Stimulated activated CD8-positive, alpha-beta memory T cell treated with anti-CD3 and anti-CD28 coated beads, Interleukin-4, amount 100 ng/mL, for 48 hours (primary cell): ENCODE measurements around the gene OTOP2.
A peak's percentile ranks its signal among the peaks of the same experiment; 100 is the strongest.
"Not testable (repeated sequence)": the region's sequence is repeated elsewhere in the genome, so short reads cannot be mapped to it uniquely, and the experiment has no call there.

Experiments
- DNase-seq: peaks from one replicate; pipeline ENCODE4 v3.0.0-alpha.2; 2020

Gene OTOP2

DNA sequence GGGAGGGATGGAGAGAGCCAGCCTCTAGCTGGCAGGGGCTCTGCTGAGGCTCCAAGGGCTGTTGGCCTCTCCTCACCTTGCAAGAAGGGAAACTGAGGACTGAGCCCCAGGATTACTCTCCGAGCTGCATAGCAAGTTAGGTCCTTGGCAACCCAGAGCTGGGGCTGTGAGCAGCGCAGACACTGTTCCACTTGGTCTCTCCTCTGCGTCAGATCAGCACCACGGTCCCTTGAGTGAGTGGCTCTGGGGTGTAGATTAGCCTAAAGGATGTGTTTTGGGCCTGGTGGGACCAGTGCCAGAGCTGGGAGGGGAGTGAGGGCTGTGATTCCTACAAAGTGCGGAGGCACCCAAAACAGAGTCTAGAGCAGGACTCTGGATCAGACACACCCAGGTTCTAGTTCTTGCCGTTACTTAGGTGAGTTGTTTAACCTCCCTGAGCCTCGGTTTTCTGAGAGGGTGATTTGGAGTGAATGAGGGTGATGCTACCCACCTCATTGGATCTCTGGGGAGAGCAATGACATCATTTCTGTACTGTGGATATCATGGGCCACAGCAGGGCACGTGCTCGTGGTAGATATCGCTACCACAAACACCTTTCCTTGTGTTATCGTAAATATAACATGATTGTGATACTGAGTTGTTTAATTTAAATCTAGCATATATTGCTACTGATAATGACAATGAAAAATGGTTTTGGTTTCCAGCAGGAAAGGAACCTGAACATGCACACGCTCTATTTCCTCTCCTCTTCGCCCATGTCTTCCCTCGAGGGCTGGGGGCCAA lies 22.5 kb upstream of the OTOP2 start:
- no peak for DNase-seq

DNA sequence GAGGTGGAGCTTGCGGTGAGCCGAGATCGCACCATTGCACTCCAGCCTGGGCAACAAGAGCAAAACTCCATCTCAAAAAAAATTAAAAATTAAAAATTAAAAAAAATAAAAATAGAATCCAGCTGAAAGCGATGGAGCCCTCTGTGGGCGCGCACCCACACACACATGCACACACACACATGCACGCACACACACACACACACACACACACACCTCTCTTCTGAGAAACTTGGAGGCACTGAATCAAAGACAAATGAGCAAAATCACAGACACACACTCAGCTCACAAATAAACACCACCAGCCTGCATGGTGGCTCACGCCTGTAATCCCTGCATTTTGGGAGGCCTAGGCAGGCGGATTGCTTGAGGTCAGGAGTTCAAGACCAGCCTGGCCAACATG lies 21.0 kb upstream of the OTOP2 start:
- DNase-seq, result no peak

DNA sequence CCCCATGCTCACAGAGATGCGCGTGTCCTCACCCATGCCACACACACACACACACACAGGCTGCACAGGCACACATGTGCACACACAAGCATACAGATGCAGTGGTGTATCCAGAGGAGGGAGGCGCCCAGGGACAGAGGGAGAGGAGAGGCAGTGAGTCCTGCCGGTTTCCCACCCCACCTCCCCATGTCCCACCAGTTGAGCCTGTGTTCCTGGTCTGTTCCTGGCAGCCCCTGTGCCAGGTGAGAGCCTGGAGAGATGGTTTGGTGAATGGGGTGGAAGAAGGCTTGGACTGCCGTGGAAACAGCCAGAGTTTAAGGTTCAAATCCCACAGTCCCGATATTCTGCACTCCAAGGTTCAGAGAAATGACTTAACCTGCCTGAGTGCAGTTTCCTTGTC lies 20.4 kb upstream of the OTOP2 start:
- DNase-seq, result no peak

GRCh38 chr17:74904687-74905409 lies 19.2 kb upstream of the OTOP2 start:
- DNase-seq, result no peak

DNA sequence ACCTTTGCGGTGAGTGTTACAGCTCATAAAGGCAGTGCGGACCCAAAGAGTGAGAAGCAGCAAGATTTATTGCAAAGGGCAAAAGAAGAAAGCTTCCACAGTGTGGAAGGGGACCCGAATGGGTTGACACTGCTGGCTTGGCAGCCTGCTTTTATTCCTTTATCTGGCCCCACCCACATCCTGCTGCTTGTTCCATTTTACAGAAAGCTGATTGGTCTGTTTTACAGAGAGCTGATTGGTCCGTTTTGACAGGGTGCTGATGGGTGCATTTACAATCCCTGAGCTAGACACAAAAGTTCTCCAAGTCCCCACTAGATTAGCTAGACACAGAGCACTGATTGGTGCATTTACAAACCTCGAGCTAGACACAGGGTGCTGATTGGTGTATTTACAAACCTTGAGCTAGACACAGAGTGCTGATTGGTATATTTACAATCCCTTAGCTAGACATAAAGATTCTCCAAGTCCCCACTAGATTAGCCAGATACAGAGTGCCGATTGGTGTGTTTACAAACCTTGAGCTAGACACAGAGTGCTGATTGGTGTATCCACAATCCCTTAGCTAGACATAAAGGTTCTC lies 17.8 kb upstream of the OTOP2 start:
- DNase-seq, result not testable (repeated sequence)

GRCh38 chr17:74907012-74907411 lies 17.1 kb upstream of the OTOP2 start:
- DNase-seq, result no peak

DNA sequence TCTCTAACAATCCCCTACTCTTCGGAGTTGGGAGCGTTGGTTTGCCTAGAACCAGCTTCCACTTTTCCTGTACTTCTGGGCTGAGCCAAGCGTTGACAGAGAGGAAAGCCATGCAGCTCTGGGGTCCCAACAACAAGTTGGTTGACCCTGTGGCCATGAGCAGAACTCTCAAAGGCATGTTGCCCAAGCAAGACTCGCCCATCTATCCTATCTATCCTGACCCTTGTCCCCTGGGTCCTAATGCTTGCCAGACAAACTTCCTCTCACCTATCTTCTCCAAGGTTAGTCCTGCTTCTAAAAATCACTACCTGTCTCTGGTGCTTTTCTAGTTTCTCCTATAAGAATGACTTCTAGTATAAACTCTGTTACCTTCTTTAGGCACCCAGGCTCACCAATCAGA lies 15.0 kb upstream of the OTOP2 start:
- DNase-seq, result not testable (repeated sequence)

DNA sequence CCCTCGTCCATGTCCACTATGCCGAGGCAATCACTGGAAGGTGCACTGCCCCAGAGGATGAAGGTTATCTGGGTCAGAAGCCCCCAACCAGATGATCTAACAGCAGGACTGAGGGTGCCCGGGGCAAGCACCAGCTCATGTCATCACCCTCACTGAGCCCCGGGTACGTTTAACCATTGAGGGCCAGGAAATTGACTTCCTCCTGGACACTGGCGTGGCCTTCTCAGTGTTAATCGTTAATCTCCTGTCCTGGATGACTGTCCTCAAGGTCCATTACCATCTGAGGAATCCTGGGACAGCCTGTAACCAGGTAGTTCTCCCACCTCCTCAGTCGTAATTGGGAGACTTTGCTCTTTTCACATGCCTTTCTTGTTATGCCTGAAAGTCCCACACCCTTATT lies 12.7 kb upstream of the OTOP2 start:
- not testable (repeated sequence) for DNase-seq

DNA sequence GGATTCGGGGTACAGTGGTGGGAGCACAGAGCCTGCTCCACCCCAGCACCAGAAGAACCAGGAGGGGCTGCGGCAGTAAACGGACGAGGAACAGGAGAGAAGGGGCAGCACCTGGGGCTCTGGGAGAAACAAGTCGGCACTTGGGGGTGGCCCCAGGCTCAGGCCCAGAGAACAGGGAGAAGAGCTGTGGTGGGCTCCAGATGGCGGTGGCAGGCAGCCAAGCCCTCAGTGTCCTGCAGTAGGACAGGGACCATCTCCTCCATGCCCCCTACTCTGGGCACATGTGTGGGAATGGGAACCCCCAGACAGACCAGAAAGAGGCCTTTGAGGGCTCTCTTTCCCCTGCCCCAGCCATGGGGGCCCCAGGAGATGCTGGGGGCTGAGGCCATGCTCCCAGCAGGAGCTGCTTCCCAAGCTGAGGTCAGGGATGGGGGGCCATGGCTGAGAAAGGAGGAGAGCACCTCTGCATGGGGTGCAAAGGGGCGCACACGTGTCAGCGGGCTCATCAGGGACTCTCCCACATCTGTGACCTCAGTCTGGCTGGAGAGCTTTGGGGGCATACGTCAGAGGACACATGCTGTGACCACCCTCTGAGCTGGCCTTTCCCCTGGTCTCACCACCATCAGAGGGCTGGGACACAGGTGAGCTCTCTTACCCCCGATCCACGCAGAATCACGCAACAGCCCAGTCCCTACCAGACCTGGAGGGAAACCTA lies 7.8 kb upstream of the OTOP2 start:
- no peak for DNase-seq

- DNase-seq, result no peak
Observed at GRCh38 chr17:74916851-74917199, 7.2 kb upstream of the OTOP2 start.

DNA sequence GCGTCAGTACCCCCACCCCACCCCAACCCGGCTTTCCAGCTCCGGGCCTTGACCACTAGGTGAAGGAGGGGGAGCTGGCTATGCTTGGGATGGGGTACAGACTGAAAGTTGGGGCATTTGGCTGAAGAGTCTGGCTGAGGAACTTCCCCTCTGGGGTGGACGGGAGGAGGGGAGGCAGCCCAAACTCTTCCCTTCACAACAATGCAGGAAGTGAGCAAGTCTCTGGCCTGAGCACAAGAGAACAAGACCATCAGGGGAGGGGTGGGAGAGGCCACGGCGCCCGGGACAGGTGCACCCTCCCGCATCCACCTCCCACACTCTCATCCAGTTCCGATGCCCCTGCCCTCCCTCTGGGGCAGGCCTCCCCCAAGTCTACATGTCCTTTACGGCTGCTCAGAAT lies 6.6 kb upstream of the OTOP2 start:
- no peak for DNase-seq

DNA sequence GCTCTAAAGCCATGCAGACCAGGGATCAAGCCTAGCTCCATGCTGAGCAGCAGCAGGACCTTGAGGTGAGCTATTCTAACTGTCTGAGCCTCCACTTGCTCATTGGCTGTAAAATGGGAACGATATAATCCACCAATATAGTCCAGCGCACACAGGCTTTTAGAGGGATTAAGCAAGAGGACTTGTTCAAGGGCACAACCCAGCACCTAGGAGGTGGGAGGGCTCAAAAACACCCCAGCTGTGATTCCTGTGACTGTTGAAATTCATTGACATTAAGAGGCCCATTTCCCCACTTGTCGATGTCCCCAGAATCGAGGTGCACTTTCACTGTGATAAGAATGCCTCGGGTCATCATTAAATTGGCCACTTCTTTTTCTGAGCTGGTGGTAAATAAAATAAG lies 5.2 kb upstream of the OTOP2 start:
- no peak for DNase-seq

- DNase-seq, result no peak
Observed at GRCh38 chr17:74919440-74920305, 4.4 kb upstream of the OTOP2 start.

- no peak for DNase-seq
Observed at GRCh38 chr17:74920306-74920620, 3.8 kb upstream of the OTOP2 start.

- DNase-seq, result no peak
Observed at GRCh38 chr17:74920642-74921025, 3.4 kb upstream of the OTOP2 start.

DNA sequence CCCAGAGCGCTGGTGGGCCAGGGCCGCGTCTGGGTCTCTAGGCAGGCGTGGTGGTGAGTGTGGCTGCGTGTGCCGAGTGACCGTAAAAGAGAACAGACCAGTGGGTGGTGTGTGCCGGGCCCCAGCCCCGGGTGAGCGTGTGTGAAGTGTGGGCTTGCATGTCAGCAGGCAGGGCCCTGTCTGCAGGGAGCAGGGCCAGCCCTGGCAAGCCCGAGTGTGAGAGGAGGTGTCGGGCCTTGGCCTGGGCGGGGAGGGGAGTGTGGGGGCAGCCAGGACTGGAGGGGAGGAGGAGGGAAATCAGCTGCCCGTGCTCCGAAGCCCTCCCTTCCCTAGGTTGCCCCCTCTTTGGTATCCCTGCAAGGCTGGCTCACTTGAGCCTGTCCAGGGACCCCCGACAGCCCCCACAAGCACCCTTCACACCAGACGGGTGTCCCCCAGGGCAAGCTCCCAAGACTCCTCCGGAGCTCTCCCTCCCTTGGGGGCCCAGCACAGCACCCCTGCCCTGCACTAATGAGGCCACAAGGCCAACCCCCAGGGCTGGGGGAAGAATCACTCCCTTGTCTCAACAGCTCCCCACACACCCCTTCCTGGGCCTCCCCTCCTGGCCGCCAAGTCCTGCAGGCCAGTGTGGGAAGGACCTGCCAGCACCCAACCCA lies 2.9 kb upstream of the OTOP2 start:
- DNase-seq, result no peak

DNA sequence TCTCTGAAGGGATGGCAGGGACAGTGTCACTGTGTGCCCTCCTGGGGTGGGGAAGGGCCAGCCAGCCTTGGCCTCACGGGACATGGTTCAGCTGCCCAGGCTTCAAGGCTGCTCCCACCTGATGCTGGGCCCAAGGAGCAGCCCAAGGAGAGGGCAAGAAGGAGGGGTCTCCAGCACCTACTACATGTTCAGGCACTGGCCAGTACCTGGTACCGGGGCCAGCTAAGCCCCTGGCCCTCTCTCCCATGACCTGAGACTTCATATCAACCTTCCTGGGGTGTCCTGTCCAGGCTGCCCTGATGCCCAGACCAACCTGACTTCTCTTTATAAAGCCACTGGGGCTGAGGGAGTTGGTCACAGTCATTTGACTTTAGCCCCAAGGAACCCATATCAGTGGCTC lies 2.3 kb upstream of the OTOP2 start:
- DNase-seq, result no peak

GRCh38 chr17:74922172-74922571 lies 1.9 kb upstream of the OTOP2 start:
- no peak for DNase-seq

DNA sequence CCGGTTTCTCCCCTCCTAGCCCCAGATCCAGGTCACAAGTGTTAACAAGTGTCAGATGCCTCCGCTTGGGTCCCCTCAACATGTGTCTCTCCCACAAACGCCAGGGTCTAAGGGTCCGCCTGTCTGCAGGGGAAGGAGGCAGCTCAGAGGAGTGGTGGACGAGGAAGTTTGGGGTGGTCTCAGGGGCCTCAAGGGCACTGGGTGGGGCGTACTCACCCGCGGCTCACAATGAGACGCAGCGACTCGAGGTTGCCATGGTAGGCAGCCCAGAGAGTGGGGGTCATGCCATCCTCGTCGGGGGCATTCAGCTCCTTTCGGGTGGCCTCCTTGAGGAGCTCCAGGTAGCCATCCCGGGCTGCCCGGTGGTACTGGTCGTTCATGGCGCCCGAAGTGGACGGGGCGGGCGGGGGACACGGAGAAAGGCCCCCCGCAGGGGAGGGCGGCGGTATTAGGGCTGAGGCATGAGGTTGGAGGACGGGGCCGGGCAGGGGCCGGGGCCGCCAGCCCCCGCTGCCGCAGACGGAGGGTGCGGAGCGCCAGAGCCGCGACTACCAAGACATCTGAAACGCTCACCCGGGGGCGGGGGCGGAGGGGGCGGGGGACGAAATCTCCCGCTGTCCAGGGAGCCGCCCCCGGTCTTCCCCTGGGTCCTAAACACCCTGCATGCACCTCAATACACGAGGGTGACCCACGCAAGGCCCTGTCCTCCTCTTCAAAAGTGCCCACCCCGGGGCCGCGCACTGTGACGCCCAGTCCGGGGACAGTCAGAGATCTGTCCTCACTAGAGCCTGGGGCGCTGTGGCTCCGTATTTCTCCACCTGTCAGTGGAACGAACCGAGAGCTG lies 1.2 kb upstream of the OTOP2 start, which contains the start of gene USH1G:
USH1G (minus strand) TSS at position 562 of the 844 bp plus-strand sequence; CDS start at position 380, 182 bp downstream.
- no peak for DNase-seq

DNA sequence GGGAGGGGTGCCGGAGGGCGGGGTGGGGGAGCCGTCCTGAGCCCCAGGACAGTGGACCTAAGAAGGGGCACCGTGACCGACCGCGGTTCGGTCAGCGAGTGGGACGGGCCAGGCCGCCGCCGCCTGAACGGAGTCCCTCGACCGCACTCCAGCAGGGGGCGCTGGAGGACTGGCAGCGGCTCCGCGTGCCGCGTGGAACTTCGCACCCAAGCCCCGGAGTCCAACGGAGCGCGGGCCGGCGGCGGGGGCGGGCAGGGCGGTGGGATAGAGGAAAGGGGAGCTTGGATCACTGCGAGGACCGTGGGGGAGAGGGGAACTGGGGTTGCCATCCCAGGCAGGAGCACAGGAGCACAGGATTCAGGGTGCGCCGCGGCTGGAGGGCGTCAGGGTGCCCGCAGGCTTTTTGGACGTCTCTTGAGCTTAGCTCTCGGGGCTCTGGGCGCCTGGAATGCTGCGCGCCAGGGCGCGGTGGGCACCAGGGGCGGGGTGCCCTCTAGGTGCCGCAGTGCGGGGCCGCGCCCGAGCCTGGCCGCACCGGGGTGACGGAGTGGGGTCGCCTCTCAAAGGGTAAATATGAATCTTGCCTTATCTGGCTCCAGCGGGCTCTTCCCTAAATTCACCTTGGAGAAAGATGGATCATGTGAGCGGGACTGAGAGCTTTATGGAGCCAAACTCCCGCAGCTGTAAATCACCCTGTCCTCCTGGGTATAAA lies 379 bp upstream of the OTOP2 start:
- peak; percentile 89 for DNase-seq
